Activated CD4-positive, alpha-beta T cell treated with anti-CD3 and anti-CD28 coated beads, Interleukin-2, amount 10 ng/mL, durations not matched to agents 7 days and 5 days (primary cell): ENCODE data around the gene BHMT. TPM values are rescaled to one million over a fixed set of nuclear protein-coding genes. Genes with fewer than 3 reads are reported as not detected.

Experiments
- CTCF ChIA-PET: fragments of 350-600 bp; sonication (Branson Sonifier 250); formaldehyde crosslinking; loops from one replicate; lab custom pipeline; 2021; ENCODE audit warnings: antibody characterized with exemption; lab: Charles Lee
- POLR2A ChIA-PET: fragments of 350-600 bp; sonication (Branson Sonifier 250); formaldehyde crosslinking; loops from one replicate; lab custom pipeline; 2021; ENCODE audit warnings: antibody characterized with exemption; lab: Charles Lee
- DNase-seq: peaks from one replicate; pipeline ENCODE4 v3.0.0-alpha.2; 2020
- H3K27ac Mint-ChIP-seq: one replicate; pipeline ENCODE4 v1.8.0; 2021; ENCODE audit warnings: mild to moderate bottlenecking, moderate library complexity, mixed read lengths
- H3K27me3 Mint-ChIP-seq: one replicate; pipeline ENCODE4 v1.8.0; 2021; ENCODE audit warnings: mixed read lengths
- H3K36me3 Mint-ChIP-seq: one replicate; pipeline ENCODE4 v1.8.0; 2021; ENCODE audit warnings: low read depth, mixed read lengths
- H3K4me1 Mint-ChIP-seq: one replicate; pipeline ENCODE4 v1.8.0; 2021; ENCODE audit warnings: mixed read lengths
- H3K4me3 Mint-ChIP-seq: one replicate; pipeline ENCODE4 v1.8.0; 2021; ENCODE audit warnings: mild to moderate bottlenecking, moderate library complexity, mixed read lengths
- H3K9me3 Mint-ChIP-seq: one replicate; pipeline ENCODE4 v1.8.0; 2021; ENCODE audit warnings: mixed read lengths
- total RNA-seq, 2 experiments: library from RNA; stranded (reverse); gene quantifications; one replicate each; pipeline ENCODE4 v1.2.3, GENCODE V29; 2021

BHMT gene
- total RNA-seq, 2 experiments from 2014 or later, result not detected

- H3K4me3 Mint-ChIP-seq, result no peak overlapping the region
- no peak overlapping the region for H3K27ac Mint-ChIP-seq
- ChIA-PET POLR2A (no interaction called here), CTCF (interaction anchor here (3.1 kb wide), 1 partner anchor 100 kb away, joined by 8 read pairs; no protein-coding TSS in a partner anchor)
- no peak for DNase-seq
- H3K36me3 Mint-ChIP-seq, result no peaks in the 10 kb centered on the region
- H3K9me3 Mint-ChIP-seq, result no peaks in the 10 kb centered on the region
- H3K27me3 Mint-ChIP-seq, result no peaks in the 10 kb centered on the region
- H3K4me1 Mint-ChIP-seq, result peaks cover 2% of the 10 kb centered on the region
These were observed 13.0 kb downstream of the BHMT start for GRCh38 chr5:79124607-79125006.

- no peaks in the 10 kb centered on the region for H3K27me3 Mint-ChIP-seq
- H3K4me1 Mint-ChIP-seq, result peaks cover 8% of the 10 kb centered on the region
- ChIA-PET CTCF (interaction anchor here (0.8 kb wide), 1 partner anchor 106 kb away, joined by 3 read pairs; no protein-coding TSS in a partner anchor), POLR2A (no interaction called here)
- no peaks in the 10 kb centered on the region for H3K9me3 Mint-ChIP-seq
- no peaks in the 10 kb centered on the region for H3K36me3 Mint-ChIP-seq
- H3K4me3 Mint-ChIP-seq, result no peak overlapping the region
- no peak for DNase-seq
- no peak overlapping the region for H3K27ac Mint-ChIP-seq
These were observed 19.2 kb downstream of the BHMT start for GRCh38 chr5:79130781-79131180.

DNA sequence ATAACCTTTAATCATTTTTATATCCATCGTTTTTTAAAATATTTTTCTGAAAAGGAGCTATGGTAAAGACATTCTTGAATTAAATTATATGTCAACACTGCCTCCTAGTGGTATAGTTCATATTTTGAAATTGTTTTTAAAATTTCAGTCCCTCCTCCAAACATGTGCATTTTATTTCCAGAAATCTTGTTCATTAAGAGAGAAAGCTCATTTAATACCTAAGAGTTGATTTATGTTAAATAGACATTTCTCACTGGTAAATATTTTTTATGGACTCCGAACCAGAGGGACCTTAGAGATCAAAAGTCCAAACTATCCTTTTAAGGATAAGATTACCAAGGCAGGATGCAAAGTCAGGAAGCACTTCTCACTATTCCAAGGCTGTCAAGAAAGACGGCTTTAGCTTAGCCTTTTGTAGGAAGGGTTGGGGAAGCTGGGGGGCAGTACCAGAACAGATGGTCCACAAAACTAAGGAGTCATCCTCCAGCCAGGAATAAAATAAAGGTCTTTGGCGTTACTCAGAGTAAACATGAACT, 21.6 kb downstream of the BHMT start:
- POLR2A ChIA-PET, result interaction anchor here (0.6 kb wide), 2 partner anchors 464 to 951 kb away, joined by 3 read pairs; no protein-coding TSS in a partner anchor
- no peaks in the 10 kb centered on the region for H3K27me3 Mint-ChIP-seq
- peaks cover 8% of the 10 kb centered on the region for H3K4me1 Mint-ChIP-seq
- no peak for DNase-seq
- no peak overlapping the region for H3K27ac Mint-ChIP-seq
- H3K4me3 Mint-ChIP-seq, result no peak overlapping the region
- no peaks in the 10 kb centered on the region for H3K36me3 Mint-ChIP-seq
- no peaks in the 10 kb centered on the region for H3K9me3 Mint-ChIP-seq
- CTCF ChIA-PET, result interaction anchor here (0.6 to 2.1 kb wide), 19 partner anchors 10 to 1104 kb away, joined by 3 to 19 read pairs (median 4); no protein-coding TSS in a partner anchor

DNA sequence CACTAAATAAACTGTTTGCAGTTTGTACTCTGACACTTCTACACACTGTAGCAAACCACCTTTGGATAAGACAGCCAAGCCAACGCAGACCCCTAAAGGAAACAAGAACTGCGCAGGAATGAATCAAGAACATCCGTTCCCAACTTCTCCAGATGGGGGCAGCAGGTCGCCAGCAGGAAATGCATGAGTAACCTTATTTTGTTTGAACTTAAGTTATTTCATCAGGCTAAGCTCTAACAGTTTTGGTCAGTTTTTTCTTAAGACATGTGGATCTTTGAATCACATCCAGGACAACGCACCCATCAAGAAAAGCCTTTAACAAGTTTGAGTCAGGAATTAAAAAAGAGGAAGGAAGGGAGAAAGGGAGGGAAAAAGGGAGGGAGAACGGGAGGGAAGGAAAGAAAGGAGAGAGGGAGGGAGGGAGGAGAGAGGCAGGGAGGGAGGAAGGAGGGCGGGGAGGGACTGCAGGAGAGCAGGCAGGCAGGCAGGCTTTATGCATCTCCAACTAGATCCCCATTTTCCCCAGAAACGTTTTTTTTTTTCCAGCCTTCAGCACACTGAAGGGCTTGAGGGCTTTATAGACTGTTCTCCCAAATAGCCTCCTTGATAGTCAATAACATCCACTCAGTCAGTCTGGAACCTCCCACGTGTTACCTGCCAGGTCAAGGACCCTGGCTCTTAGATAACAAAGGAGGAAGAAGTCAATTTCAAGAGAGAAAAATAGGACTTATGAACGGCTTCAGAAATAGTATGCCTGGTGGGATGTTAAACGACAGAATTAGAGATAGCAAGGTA, 22.2 kb downstream of the BHMT start:
- ChIA-PET POLR2A (interaction anchor here (0.6 kb wide), 1 partner anchor 465 kb away, joined by 3 read pairs; no protein-coding TSS in a partner anchor), CTCF (interaction anchor here (0.6 to 2.1 kb wide), 19 partner anchors 10 to 1104 kb away, joined by 3 to 19 read pairs (median 4); no protein-coding TSS in a partner anchor)
- H3K27ac Mint-ChIP-seq, result peak overlapping the region; percentile 80
- H3K9me3 Mint-ChIP-seq, result no peaks in the 10 kb centered on the region
- H3K4me1 Mint-ChIP-seq, result peaks cover 8% of the 10 kb centered on the region
- peak; percentile 70 for DNase-seq
- no peak overlapping the region for H3K4me3 Mint-ChIP-seq
- no peaks in the 10 kb centered on the region for H3K27me3 Mint-ChIP-seq
- no peaks in the 10 kb centered on the region for H3K36me3 Mint-ChIP-seq

GRCh38 chr5:79135790-79136553, 24.4 kb downstream of the BHMT start:
- POLR2A ChIA-PET, result no interaction called here
- H3K9me3 Mint-ChIP-seq, result no peaks in the 10 kb centered on the region
- no peaks in the 10 kb centered on the region for H3K27me3 Mint-ChIP-seq
- no peak for DNase-seq
- no peak overlapping the region for H3K4me3 Mint-ChIP-seq
- H3K4me1 Mint-ChIP-seq, result peaks cover 8% of the 10 kb centered on the region
- no peaks in the 10 kb centered on the region for H3K36me3 Mint-ChIP-seq
- H3K27ac Mint-ChIP-seq, result no peak overlapping the region
- CTCF ChIA-PET, result interaction anchor here (0.5 to 1.3 kb wide), 6 partner anchors 10 to 702 kb away, joined by 3 to 4 read pairs (median 3); no protein-coding TSS in a partner anchor

DNA sequence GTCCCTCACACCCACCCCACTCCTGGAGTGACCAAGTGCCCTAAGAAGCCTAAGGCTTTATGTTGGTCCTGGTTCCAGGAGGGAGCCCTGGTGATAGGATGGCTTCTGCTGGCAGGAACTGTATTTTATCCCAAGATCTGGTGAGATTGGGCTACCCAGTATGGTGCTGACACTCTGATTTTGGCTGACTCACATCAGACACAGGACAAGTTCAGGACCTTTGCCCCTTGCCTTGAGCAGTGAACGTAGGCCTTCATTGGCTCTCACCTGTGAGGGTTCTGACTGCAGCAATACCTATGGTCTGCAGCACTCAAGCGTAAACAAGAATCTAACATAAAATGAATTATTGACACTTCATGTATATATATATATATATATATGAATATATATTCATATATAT, 25.0 kb downstream of the BHMT start:
- Mint-ChIP-seq H3K4me3 (no peak overlapping the region), H3K27ac (no peak overlapping the region), H3K27me3 (no peaks in the 10 kb centered on the region), H3K4me1 (peaks cover 8% of the 10 kb centered on the region), H3K36me3 (no peaks in the 10 kb centered on the region), H3K9me3 (no peaks in the 10 kb centered on the region)
- no peak for DNase-seq
- ChIA-PET CTCF (interaction anchor here (0.7 kb wide), 1 partner anchor 124 kb away, joined by 3 read pairs; no protein-coding TSS in a partner anchor), POLR2A (no interaction called here)

DNA sequence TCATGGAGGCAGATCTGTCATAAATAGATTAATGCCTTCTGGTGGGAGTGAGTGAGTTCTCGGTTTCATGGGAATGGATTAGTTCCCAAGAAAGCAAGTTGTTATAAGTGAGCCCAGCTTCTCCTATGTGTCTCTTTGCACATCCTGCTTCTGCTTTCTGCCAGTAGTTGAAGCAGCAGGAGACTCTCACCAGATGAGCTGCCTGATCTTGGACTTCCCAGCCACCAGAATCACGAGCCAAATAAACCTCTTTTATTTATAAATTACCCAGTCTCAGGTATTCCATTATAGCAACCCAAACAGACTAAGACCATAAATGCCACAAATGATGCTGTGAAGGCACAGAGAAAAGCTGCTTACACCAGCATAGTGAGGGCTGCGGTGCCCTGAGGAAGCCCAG, 28.9 kb downstream of the BHMT start:
- no peak overlapping the region for H3K27ac Mint-ChIP-seq
- peaks cover 2% of the 10 kb centered on the region for H3K27me3 Mint-ChIP-seq
- H3K4me3 Mint-ChIP-seq, result no peak overlapping the region
- no peaks in the 10 kb centered on the region for H3K4me1 Mint-ChIP-seq
- no peaks in the 10 kb centered on the region for H3K9me3 Mint-ChIP-seq
- POLR2A ChIA-PET, result no interaction called here
- no peaks in the 10 kb centered on the region for H3K36me3 Mint-ChIP-seq
- CTCF ChIA-PET, result no interaction called here
- DNase-seq, result no peak

GRCh38 chr5:79143684-79144379, 32.2 kb downstream of the BHMT start:
- CTCF ChIA-PET, result interaction anchor here (0.7 to 3.4 kb wide), 2 partner anchors 10 to 119 kb away, joined by 6 to 12 read pairs; no protein-coding TSS in a partner anchor
- Mint-ChIP-seq H3K27me3 (peaks cover 6% of the 10 kb centered on the region), H3K4me1 (no peaks in the 10 kb centered on the region), H3K36me3 (no peaks in the 10 kb centered on the region), H3K27ac (no peak overlapping the region), H3K4me3 (no peak overlapping the region), H3K9me3 (no peaks in the 10 kb centered on the region)
- no peak for DNase-seq
- POLR2A ChIA-PET, result no interaction called here

DNA sequence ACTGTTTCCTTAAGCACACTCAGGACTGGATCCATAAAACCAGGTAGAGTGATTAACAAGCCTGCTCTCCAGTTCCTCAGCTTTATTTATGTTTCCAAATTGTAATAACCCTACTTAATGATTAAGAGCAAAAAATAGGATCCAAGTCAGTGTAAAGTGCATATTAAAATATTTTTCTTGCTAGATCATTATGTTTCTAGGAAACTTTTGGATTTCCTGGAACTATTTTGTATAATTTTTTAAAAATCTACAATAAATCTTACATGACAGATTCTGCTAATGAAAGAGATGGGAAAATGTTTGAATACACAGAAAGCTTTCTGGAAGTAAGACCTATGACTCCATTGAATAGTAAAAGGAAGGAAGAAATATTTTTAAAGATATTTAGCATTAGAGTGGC, 35.5 kb downstream of the BHMT start:
- no peaks in the 10 kb centered on the region for H3K9me3 Mint-ChIP-seq
- H3K27ac Mint-ChIP-seq, result no peak overlapping the region

GRCh38 chr5:79149433-79149832, 37.8 kb downstream of the BHMT start:
- Mint-ChIP-seq H3K27me3 (peaks cover 6% of the 10 kb centered on the region), H3K36me3 (no peaks in the 10 kb centered on the region), H3K4me3 (no peak overlapping the region), H3K9me3 (no peaks in the 10 kb centered on the region), H3K27ac (no peak overlapping the region), H3K4me1 (no peaks in the 10 kb centered on the region)
- CTCF ChIA-PET, result no interaction called here
- POLR2A ChIA-PET, result no interaction called here
- DNase-seq, result no peak

More for the DNA sequence above, 35.5 kb downstream of the BHMT start:
- ChIA-PET CTCF (interaction anchor here (2.0 kb wide), 1 partner anchor 14 kb away, joined by 10 read pairs; no protein-coding TSS in a partner anchor), POLR2A (no interaction called here)
- H3K4me3 Mint-ChIP-seq, result no peak overlapping the region
- H3K27me3 Mint-ChIP-seq, result peaks cover 6% of the 10 kb centered on the region
- H3K4me1 Mint-ChIP-seq, result no peaks in the 10 kb centered on the region
- H3K36me3 Mint-ChIP-seq, result no peaks in the 10 kb centered on the region
- DNase-seq, result no peak

DNA sequence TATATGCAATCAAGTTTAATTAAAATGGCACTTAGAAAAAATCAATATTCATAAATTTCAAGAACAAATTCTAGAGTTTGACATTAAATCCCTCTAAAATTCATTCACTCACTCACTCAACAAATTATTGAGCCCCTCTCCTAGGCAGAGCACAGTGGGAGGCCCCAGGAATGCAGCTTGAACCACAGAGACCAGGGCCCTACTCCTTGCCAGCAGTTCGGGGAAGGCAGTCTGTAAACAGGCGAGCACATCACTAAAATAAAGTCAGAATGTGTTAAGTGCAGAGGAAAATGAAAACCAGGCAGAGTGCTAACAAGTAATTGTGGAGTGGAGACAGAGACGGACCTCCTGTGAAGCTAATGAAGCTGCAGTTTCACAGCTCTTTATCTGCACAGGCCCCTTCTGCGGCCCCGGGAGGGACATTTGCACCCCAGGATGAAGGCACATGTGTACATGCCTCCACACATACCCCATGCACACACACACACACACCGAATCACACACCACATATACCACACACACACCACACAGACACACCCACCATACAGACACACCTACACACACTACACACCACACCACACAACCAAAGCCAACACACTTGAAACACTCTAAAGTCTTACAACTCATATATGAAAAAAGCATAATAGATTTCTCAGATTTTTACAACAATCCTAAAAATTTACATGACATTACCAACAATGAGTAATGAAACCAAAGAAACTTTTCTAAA, 40.5 kb downstream of the BHMT start:
- Mint-ChIP-seq H3K9me3 (no peaks in the 10 kb centered on the region), H3K27ac (no peak overlapping the region), H3K4me3 (no peak overlapping the region), H3K36me3 (no peaks in the 10 kb centered on the region), H3K27me3 (peaks cover 2% of the 10 kb centered on the region), H3K4me1 (no peaks in the 10 kb centered on the region)
- DNase-seq, result no peak
- ChIA-PET CTCF (no interaction called here), POLR2A (no interaction called here)
